ENCODE measurements around the gene CNR2.

- no peak for TF ChIP-seq CTCF (IDR thresholded peaks at IDR 0.05)
- no peak for TF ChIP-seq POLR2A (IDR thresholded peaks at IDR 0.05)
Measured at GRCh38 chr1:23824711-23825075, 88.5 kb downstream of the CNR2 start.

All from vagina (tissue), 2 donors.